EH (cell line): ENCODE results near the gene GRID1.

Experiments
- DNase-seq: peaks from one replicate; pipeline ENCODE4 v3.0.0-alpha.2; 2015; ENCODE audit warnings: low read depth

Gene GRID1

GRCh38 chr10:85615556-85615955 lies 751.0 kb downstream of the GRID1 start:
- no peak for DNase-seq

GRCh38 chr10:85614981-85615380 lies 751.6 kb downstream of the GRID1 start:
- no peak for DNase-seq

DNA sequence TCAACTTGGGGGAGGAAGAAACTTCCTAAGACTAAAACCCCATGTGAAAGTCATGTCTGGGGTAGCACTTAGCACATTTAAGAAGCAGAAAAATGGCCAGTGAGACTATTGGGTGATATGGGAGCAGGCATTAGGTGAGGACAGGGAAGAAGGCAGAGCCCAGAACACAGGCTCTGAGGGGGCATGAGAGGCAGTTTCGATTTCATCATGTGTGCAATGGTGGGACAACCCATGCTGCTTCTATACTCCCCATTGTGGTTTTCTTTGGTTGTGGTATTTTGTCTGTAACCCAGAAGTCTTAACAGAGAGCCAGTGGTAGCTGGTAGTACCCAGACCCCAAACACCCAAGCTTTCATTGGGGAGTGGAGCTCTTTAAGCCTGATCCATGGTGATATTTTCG lies 752.0 kb downstream of the GRID1 start:
- DNase-seq, result no peak

GRCh38 chr10:85613391-85613790 lies 753.2 kb downstream of the GRID1 start:
- no peak for DNase-seq

- no peak for DNase-seq
Observed at GRCh38 chr10:85612833-85613232, 753.8 kb downstream of the GRID1 start.

GRCh38 chr10:85612378-85612775 lies 754.2 kb downstream of the GRID1 start:
- DNase-seq, result no peak

GRCh38 chr10:85611746-85612377 lies 754.7 kb downstream of the GRID1 start:
- no peak for DNase-seq

- DNase-seq, result no peak
Observed at GRCh38 chr10:85611093-85611740, 755.4 kb downstream of the GRID1 start.

DNA sequence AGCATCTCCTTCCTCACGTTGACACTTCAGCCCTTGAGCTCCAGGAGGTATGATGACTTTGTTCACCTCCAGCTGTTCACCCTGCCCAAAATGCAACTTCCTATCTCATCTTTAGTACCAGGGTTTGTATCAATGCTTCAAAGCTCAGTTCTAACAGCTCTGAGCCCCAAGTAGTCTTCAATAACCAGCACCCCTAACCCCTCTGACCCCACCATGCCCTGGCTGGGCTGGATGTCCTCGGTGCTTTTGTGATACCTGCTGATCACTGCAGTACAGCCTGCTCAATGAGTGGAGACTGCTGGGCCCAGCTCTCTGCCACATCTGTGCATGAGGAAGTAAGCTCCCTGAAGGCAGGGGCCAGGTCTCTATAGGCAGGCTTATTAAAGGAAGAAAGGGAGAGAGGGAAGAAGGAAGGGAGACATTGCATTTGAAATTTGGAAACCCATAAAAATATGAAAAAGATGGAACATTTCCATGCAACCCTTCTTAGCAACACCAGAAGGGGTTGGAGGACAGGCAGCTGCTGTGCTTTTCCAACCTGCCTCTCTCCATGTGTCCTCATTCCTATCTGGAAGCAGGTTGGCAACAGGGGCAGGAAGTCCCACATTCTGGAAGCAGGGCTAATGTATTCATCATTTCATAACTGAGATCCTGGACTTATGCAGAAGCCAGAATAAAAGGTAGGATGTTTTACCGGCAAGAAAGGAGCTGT lies 756.1 kb downstream of the GRID1 start:
- no peak for DNase-seq

DNA sequence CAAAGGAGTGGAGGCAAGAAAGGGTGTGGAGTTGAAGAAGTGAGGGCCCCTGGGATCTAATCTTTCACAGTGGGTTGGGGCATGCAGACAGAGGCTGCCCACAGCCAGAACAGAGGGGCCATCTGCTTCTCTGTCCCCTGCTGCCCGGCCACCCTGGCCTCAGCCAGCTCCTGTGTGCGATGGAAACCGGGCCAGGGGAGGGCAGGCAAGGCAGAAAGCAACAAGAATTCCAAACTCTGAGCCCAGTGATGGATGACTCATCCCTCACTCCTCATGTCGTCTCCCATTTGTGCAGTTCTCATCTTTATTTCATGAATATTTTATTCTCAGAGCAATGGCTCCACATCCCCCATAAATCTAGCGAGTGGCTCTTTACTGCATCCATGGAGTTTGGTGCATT lies 757.1 kb downstream of the GRID1 start:
- DNase-seq, result no peak

DNA sequence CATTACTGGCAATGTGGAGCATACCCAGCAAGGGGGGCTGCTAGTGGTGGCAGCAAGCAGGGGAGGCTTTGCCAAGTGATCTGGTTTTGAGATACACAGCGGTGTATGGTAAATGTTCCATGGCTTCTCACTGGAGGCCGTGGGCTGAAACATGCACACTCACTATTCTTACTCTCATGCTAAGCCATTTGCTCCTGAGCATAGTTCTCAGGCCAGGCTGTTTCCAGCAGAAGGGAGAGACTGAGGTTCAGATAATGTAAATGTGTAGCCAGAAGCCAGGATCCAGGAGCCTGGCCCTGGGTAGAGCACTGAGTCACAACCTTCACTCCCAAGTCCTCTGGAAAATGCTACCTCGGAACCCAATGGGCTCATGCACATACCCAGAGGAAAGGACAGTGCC lies 757.9 kb downstream of the GRID1 start:
- no peak for DNase-seq

- DNase-seq, result no peak
Observed at GRCh38 chr10:85607043-85607695, 759.4 kb downstream of the GRID1 start.

GRCh38 chr10:85606401-85606800 lies 760.2 kb downstream of the GRID1 start:
- no peak for DNase-seq

DNA sequence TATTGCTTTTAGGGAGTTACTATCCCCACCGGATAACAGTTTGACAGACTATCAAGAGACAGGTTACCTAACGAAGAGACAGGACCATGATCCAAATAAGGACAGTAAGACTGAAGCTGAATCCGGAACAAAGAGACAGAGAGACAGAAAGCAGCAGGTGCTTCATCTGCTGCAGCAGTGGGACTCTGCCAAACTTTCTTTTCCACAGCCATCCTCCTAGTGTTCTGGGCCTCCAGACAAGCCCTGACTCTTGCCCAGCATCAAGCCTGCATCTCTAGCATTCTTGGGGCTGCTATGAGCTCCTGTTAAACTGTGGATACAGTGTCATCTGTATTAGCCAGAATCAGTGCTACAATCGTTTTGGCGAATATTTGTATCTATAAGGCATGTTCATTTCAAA lies 761.7 kb downstream of the GRID1 start:
- DNase-seq, result no peak

DNA sequence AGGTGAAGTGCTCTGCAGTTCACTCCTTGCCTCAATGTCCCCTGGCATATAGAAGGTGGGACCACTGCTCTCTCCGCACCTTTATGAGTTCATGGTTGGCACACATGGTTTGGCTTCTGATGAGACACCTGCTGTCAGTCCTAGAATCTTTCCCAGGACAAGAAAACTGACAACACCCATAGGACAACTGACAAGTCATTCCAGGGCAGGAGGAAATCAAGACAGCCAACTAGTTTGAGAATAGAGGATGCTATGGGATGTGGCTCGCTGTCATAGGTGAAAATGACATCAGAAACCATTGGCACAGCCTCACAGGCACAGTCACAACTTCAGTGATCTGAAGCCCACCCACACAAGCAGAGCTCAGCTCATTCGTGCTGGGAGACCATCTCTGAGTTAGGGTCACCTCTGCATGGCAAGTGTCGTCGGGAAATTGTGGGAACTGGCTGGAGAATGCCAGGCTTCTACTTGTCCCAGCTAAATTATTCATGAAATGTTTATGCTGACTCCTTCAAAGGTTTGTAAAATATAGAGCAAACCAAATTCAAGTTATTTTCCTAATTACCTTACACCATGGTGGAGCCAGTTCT lies 762.4 kb downstream of the GRID1 start:
- DNase-seq, result no peak

DNA sequence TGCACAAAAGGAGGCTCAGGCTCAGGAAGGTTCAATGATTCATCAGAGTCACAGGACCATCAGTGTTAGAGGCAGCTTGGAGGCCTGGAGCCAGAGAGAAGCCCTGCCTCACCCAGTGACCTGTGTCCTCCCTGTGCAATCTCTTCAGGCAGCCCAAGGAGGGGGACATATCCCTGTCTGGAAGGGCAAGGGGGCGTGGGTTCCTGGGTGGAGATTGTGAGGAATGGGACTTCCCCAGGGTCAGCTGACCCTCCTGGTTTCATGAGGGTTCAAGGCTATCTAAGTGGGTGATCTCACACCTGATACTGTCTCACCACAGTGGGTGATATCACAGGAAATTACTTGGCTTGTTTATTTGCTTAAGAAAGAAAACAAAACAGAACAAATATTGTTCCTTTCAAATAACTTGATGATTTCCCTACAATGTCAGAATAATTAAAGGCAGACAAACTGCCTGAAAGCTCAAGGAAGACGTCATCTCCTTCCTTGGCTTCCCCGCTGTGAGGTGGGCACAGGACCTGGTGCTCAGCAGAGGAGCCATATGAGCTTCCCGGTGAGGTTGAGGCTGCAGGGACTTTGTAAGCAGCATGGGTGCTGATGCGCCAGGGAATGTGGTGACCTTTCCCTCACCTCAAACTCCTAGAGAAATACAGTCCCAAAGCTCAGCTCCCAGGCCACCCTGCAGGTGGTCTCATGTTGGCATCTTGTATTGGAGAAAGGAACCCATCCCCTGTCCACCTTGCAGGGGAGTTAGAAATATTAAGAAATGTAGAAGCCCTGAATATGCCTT lies 763.2 kb downstream of the GRID1 start:
- DNase-seq, result no peak

DNA sequence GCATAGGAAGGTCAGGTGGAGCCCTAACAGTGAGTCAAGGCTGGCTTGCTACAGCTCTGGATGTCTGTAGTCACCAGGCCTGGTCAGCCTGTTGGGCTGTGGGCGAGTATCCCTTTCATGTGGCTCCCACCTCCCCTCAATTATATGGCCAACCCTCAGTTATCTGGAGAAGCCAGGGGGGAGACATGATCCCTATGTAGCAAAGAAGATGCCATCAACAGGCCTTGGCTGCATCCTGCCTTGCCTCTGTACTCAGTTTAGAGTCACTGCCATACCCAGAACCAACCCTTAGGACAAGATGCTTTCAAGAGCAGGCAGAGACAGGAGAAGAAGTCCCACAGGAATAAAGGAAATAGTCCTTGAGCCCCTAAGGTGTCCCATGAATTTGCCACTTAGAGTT lies 763.9 kb downstream of the GRID1 start:
- no peak for DNase-seq

DNA sequence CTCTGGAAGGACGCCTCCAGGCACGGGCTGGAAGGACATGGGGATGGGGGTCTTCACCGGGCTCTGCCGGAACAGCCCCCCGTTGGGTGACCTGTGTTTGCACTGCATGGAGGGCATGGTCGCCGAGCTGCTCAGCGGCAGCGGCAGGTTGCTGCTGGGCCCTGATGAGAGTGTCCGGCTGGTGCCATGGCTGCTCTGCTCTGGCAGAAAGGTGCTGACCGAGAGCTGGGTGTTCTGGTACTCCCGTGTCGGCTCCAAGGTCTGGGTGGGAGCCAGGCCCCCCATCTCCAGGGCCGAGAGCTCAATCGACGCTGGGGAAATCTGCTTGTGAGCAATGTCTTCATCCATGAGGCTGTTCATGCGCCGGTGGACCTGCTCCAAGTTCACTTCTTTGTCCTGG lies 764.3 kb downstream of the GRID1 start:
- no peak for DNase-seq

DNA sequence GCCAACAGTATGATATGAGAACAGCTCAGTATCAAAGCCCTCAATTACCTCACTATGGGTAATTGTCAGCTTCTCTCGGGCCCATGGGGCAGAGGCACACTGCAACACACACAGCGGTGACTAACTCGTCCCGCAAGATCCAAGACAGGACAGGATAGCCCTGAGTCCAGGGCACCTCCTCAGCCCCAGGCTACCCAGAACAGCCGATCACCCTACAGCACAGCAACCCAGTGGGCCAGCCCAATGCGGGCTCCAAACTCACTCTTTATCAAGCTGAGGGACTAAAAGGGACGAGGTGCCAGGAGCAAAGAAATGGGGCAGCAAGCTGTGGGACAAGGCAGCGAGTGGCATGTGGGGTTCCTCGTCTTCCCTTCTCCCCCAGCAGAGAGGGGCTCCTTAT lies 765.1 kb downstream of the GRID1 start:
- DNase-seq, result no peak

GRCh38 chr10:85600744-85601081 lies 765.9 kb downstream of the GRID1 start:
- no peak for DNase-seq

GRCh38 chr10:85600026-85600743 lies 766.4 kb downstream of the GRID1 start:
- DNase-seq, result no peak
